CD4-positive, alpha-beta T cell treated with Interleukin-4 for 1 hour (primary cell): ENCODE measurements around the gene CDC42.
"Not testable (repeated sequence)": the region's sequence is repeated elsewhere in the genome, so short reads cannot be mapped to it uniquely, and the experiment has no call there.

Experiments used
- DNase-seq, 2 donors: peaks; one replicate each; pipeline ENCODE4 v3.0.0-alpha.2; 2020 to 2022

CDC42 gene

GRCh38 chr1:22052115-22053016, at the start of gene CDC42:
TSS of gene CDC42 (plus strand) at chr1:22052709. CDS start at chr1:22078479, 25,770 bp downstream.
- DNase-seq: peak; percentile 98

- DNase-seq: not testable (repeated sequence)
Measured at GRCh38 chr1:22002875-22003274, 49.6 kb upstream of the CDC42 start.

- DNase-seq: not testable (repeated sequence)
Measured at GRCh38 chr1:22003959-22004358, 48.5 kb upstream of the CDC42 start.

DNA sequence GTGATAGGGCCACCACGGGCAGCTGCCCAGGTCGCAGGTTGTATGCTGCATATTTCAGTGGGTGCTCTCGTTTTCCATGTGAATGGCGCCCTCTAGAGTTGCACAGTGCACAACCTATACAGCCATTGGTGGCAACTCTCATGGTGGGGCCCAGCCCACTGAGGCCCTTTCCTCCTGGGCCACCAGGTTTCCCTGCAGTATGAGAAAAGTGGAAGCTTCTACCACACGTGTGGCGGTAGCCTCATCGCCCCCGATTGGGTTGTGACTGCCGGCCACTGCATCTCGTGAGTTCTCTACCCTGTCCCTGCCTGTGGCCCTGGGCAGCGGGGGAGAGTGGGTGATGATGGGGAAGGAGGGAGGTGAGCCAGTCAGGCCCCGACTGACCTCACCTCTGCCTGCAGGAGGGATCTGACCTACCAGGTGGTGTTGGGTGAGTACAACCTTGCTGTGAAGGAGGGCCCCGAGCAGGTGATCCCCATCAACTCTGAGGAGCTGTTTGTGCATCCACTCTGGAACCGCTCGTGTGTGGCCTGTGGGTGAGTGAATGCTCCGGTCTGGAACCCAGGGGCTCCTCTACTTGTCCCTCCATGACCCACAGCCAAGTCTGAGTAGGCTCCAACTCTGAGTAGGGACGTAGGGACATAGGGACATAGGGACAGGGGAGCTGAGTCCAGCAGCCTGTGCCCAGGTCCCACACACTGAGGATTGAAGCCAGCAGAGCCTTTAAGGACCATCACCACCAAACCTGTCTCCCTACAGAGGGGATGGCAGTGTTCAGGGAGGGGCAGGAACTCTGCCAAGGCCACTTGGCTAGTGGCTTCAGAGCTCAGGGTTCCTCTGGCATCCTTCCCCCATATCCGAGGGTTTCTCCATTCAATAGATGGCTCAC, 47.0 kb upstream of the CDC42 start:
- DNase-seq: peak in 1 of 2 donors; percentile 36

DNA sequence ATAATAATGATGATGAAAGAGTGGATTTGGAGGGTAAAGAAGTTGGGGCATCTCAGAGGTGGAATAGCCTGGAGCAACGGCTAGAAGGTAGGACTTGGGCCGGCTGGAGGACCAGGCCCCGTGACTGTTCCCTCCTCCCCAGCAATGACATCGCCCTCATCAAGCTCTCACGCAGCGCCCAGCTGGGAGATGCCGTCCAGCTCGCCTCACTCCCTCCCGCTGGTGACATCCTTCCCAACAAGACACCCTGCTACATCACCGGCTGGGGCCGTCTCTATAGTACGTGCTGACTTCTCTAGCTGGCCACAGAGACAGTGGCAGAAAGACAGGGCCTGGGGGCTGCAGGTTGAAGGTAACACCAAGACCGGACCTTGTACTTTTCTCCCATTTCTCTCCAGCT, 45.8 kb upstream of the CDC42 start:
- not testable (repeated sequence) for DNase-seq

DNA sequence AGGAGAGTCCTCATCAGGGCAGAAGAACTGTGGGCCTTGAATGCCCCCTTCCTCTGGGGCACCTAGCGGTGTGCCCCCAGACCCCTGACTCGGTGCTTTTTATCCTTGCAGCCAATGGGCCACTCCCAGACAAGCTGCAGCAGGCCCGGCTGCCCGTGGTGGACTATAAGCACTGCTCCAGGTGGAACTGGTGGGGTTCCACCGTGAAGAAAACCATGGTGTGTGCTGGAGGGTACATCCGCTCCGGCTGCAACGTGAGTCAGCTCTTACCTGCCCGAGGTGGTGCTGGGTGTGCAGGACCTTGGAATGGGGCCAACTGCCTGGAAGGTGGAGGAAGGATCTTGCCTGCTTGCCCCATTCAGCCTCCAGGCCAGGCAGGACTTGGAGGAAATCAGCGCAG, 45.2 kb upstream of the CDC42 start:
- DNase-seq: not testable (repeated sequence)

- not testable (repeated sequence) for DNase-seq
Measured at GRCh38 chr1:22009566-22009965, 42.9 kb upstream of the CDC42 start.

DNA sequence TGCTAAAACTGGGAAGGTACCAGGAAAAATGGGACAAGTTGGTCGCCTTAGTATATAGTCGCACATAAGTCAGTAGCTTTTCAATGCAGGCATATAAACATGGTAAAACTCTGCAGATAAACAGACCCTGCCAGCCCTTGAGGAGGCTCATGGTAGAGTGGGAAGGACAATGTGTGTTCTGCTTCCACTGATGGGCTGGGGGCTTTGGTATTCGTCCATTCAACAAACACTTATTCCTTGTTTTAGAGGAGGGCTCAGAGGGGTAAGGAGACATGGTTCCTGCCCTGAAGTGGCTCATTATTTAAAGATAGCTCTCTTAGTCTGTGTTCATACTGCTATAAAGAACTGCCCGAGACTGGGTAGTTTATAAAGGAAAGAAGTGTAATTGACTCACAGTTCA, 39.8 kb upstream of the CDC42 start:
- DNase-seq: not testable (repeated sequence)

DNA sequence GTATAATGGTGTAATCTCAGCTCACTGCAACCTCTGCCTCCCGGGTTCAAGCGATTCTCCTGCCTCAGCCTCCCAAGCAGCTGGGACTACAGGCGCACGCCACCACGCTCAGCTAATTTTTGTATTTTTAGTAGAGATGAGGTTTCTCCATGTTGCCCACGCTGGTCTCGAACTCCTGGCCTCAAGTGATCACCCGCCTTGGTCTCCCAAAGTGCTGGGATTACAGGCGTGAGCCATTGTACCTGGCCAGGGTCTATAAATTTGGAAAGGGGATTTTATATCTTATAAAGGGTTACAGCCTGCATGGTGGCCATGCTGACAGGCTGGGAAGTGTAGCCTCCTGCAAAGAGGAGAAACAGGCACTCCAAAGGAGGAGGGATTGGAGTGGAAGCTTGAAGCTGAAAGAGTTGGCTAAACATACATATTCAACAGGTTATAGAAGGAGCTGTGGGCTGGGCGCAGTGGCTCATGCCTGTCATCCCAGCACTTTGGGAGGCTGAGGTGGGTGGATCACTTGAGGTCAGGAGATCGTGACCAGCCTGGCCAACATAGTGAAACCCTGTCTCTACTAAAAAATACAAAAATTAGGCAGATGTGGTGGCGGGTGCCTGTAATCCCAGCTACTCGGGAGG, 37.8 kb upstream of the CDC42 start:
- DNase-seq: not testable (repeated sequence)

DNA sequence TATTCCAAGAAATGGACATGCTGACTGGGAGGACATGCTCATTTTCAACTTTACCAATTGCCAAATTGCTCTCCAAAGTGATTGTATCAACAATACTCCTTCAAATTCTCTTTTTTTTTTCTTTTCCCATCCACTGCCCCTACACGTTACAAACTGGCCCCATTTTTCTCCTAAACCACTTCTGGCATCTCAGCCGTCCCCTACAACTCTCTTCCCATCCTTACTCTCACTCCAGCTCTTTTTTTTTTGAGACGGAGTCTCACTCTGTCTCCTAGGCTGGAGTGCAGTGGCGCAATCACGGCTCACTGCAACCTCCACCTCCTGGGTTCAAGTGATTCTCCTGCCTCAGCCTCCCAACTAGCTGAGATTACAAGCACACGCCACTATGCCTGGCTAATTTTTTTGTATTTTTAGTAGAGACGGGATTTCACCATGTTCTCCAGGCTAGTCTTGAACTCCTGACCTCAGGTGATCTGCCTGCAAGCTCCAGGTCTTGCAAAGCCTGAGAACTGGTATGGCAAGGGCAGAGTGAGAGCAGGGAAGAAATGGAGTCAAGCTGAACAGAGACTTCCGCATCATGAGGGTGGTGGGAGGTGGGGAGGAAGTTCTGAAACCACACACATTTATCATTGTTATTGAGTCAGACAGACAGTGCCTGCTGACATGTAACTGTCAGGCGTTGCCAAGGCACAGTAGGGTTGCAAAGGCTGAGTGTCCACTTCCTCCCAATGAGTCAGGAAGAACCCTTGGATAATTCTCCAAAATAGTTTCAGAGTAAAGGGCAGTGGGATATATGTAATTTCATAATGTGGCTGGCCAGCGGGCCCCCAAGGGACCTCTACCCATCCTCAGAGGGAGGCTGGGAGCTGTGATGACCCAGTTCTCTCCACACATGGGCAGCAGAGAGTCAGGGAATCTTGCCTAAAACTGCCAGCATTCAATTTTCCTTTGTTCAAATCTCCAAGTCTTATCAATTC, 33.6 kb upstream of the CDC42 start:
- DNase-seq: peak; percentile 59 to 73

GRCh38 chr1:22021061-22021460, 31.4 kb upstream of the CDC42 start:
- DNase-seq: no peak

DNA sequence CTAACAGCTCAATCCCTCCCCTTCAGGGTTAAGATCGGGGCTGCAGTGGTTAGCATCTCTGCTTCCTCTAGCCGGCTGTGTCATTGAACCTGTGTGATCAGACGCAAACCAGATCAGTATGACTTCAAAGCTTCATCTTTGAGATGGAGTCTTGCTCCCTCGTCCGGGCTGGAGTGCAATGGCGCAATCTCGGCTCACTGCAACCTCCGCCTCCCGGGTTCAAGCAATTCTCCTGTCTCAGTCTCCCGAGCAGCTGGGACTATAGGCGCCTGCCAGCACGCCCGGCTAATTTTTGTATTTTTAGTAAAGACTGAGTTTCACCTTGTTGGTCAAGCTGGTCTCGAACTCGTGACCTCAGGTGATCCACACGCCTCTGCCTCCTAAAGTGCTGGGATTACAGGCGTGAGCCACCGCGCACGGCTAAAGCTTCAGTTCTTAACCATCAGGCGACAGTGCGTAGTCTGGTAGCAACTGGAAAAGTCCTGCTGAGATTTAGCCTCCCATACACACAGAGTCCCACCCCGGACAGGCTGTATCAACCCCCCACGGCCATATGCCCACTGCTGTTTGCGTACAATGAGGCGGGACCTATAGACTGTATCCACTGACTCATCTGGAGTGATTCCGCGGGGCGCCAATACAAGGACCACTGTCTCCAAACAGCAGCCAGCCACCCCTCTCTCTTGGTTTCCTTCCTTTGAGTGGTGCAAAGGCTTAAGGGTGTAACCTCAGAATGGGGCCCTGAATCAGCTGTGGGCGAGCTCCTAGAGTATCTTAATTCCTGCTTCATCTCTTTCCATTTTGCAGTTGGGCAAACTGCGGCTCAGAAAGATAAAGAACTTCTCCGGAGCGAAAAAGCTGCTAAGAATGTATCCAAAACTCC, 27.8 kb upstream of the CDC42 start:
- peak; percentile 80 to 88 for DNase-seq

GRCh38 chr1:22025368-22026155, 26.9 kb upstream of the CDC42 start:
- DNase-seq: peak; percentile 92 to 93

GRCh38 chr1:22026924-22027289, 25.6 kb upstream of the CDC42 start:
- peak in 1 of 2 donors; percentile 47 for DNase-seq

- no peak for DNase-seq
Measured at GRCh38 chr1:22030057-22030456, 22.5 kb upstream of the CDC42 start.

DNA sequence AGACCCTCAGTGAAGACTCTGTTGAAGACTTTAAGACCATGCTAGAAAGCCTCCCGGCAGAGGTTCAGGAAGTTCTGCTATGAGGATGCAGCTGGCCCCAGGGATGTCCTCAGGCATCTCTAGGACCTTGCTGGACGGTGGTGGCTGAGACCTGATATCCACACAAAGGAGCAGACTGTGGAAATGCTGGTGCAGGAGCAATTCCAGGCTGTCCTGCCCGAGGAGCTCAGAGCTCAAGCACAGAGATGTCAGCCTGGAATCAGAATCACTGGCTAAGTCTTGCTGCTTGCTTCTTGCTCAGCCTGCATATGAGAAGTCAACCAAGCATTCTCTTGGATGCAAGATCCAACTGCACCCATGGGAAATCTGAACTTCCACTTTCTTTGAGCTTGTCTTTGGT, 22.0 kb upstream of the CDC42 start:
- no peak for DNase-seq

DNA sequence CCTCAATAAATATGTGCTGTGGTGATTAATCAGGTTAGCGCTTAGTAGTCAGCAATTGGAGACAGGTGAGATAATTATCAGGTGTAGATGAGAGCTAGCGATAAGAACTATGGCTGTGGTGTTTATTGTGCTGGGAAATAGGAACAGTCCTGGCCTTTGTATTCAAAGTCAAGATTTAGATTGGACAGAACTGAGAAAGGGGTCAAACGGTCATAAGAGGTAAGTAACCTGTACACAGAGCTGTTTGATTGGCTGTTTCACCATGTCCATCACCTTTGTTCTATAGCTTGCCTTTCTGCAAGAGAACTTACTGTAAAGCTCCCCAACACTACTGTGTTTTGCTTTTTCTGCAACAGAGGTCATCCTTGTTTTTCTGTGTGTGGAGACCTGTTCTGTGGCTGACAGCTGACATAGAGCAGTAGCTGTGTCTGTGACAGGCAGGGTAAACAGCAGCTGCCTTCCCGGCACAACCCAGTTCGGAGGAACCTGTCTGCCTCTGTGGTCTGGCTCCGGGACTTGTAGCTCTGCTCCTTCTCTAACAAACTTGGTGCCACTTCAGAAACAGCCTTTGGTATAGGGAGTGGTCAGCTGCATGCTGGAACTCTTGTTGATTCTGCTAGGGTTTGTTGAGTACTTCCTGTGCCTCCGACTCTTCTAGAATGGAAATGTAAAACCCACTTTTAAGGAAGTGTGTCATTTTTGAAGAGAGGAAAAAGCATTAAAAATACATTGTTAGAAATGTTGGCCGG, 21.1 kb upstream of the CDC42 start:
- peak; percentile 65 to 84 for DNase-seq

GRCh38 chr1:22034834-22035233, 17.7 kb upstream of the CDC42 start:
- not testable (repeated sequence) for DNase-seq

DNA sequence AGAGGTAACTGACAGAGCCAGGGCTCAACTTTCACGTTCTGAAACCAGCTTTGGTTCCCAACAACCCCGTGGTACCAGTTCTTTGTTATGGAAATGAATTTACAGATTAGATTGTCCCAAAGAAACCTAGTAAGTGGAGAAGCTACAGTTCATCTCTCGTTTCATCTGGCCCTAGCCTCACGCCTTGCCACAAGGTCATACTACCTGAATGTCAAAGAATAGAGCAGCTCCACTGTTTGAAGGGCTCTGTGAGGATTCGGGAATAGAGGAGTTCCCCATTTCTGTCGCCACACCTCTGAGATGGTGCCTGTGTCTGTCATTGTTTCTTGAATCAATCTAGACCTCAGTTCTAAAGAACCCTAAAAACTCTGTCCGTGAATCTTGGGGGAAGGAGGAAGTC, 15.0 kb upstream of the CDC42 start:
- no peak for DNase-seq
